ENCODE data around the gene POU3F3. TPM values are rescaled to one million over a fixed set of nuclear protein-coding genes. Genes with fewer than 3 reads are reported as not detected.

POU3F3 gene
- total RNA-seq, 2 donors from 2014 or later = 0.79 TPM; not detected in 1

DNA sequence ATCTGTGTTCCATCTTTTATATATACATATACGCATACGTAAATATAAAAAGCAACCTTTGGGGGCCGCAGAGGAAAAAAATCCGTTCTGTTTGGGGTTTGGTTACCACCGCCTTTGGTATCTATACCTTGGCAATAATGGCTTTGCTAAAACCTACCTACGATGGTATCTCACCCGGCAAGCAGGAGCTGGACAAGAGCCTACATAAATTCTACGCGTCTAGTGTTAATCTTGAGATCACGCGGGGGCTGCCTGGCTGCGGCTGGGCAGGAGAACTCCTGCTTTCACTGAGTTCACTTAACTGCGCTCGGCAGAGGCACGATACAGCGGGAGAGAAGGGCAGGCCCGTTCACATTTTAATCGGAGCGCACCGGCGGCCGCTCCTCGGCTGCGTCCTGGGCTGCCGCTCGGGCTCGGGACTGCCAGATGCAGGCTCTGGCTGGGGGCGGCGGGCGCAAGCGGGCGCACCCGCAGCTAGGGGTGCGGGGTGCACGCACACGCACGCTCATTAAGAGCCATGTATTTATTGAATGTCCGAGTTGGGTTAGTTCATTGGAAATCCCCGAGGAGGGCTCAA lies 1.7 kb upstream of the POU3F3 start:
- H3K27me3 ChIP-seq = peaks cover 50 to 56% of the 10 kb centered on the region in 2 donors
- H3K9me3 ChIP-seq = no peaks in the 10 kb centered on the region
- H3K36me3 ChIP-seq = no peaks in the 10 kb centered on the region
- peak overlapping the region; percentile 17 to 43 for H3K4me3 ChIP-seq
- peaks cover 0 to 43% of the 10 kb centered on the region in 2 donors for H3K4me1 ChIP-seq
- TF ChIP-seq, protein P1, sequence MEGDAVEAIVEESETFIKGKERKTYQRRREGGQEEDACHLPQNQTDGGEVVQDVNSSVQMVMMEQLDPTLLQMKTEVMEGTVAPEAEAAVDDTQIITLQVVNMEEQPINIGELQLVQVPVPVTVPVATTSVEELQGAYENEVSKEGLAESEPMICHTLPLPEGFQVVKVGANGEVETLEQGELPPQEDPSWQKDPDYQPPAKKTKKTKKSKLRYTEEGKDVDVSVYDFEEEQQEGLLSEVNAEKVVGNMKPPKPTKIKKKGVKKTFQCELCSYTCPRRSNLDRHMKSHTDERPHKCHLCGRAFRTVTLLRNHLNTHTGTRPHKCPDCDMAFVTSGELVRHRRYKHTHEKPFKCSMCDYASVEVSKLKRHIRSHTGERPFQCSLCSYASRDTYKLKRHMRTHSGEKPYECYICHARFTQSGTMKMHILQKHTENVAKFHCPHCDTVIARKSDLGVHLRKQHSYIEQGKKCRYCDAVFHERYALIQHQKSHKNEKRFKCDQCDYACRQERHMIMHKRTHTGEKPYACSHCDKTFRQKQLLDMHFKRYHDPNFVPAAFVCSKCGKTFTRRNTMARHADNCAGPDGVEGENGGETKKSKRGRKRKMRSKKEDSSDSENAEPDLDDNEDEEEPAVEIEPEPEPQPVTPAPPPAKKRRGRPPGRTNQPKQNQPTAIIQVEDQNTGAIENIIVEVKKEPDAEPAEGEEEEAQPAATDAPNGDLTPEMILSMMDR (IDR thresholded peaks at IDR 0.05) = no peak
- no peak for DNase-seq (ENCODE audit: low spot score)
- no peak overlapping the region for H3K27ac ChIP-seq

- Histone ChIP-seq H3K36me3 (no peaks in the 10 kb centered on the region), H3K4me3 (no peak overlapping the region), H3K27ac (no peak overlapping the region), H3K27me3 (peaks cover 62 to 72% of the 10 kb centered on the region in 2 donors), H3K9me3 (no peaks in the 10 kb centered on the region), H3K4me1 (peaks cover 0 to 49% of the 10 kb centered on the region in 2 donors)
- DNase-seq (ENCODE audit: low spot score) = no peak
- TF ChIP-seq, protein P1 (IDR thresholded peaks at IDR 0.05) = no peak
Observed at GRCh38 chr2:104854498-104855220, 744 bp downstream of the POU3F3 start.

- no peaks in the 10 kb centered on the region for H3K36me3 ChIP-seq
- TF ChIP-seq, protein P1 (IDR thresholded peaks at IDR 0.05) = no peak
- H3K9me3 ChIP-seq = no peaks in the 10 kb centered on the region
- H3K27me3 ChIP-seq = peaks cover 56 to 72% of the 10 kb centered on the region in 2 donors
- H3K27ac ChIP-seq = no peak overlapping the region
- DNase-seq (ENCODE audit: low spot score) = no peak
- no peak overlapping the region for H3K4me3 ChIP-seq
- peaks cover 0 to 49% of the 10 kb centered on the region in 2 donors for H3K4me1 ChIP-seq
Observed at GRCh38 chr2:104855221-104856085, 1.5 kb downstream of the POU3F3 start.

GRCh38 chr2:104856086-104856972 lies 2.4 kb downstream of the POU3F3 start:
- peaks cover 55 to 73% of the 10 kb centered on the region in 2 donors for H3K27me3 ChIP-seq
- TF ChIP-seq, protein P1 (IDR thresholded peaks at IDR 0.05) = no peak
- H3K4me3 ChIP-seq = no peak overlapping the region
- no peaks in the 10 kb centered on the region for H3K36me3 ChIP-seq
- H3K9me3 ChIP-seq = no peaks in the 10 kb centered on the region
- H3K27ac ChIP-seq = no peak overlapping the region
- peaks cover 0 to 49% of the 10 kb centered on the region in 2 donors for H3K4me1 ChIP-seq
- DNase-seq (ENCODE audit: low spot score) = no peak

- no peak overlapping the region for H3K27ac ChIP-seq
- TF ChIP-seq, protein P1 (IDR thresholded peaks at IDR 0.05) = no peak
Observed at GRCh38 chr2:104856973-104857261, 3.0 kb downstream of the POU3F3 start.

More at GRCh38 chr2:104856973-104857261, 3.0 kb downstream of the POU3F3 start:
- Histone ChIP-seq H3K4me3 (no peak overlapping the region), H3K4me1 (peaks cover 0 to 49% of the 10 kb centered on the region in 2 donors), H3K9me3 (no peaks in the 10 kb centered on the region), H3K36me3 (no peaks in the 10 kb centered on the region), H3K27me3 (peaks cover 54 to 73% of the 10 kb centered on the region in 2 donors)
- no peak for DNase-seq (ENCODE audit: low spot score)
